GM13976 (cell line): ENCODE results near the gene KCNK10.

Experiments used
- DNase-seq: peaks from one replicate; pipeline ENCODE4 v3.0.0; 2012; ENCODE audit warnings: low spot score
- CTCF ChIP-seq: IDR thresholded peaks from 2 replicates; pipeline ENCODE4 v1.5.1; 2012; ENCODE audit warnings: borderline replicate concordance, mild to moderate bottlenecking; ENCODE audit not compliant: insufficient read depth; ENCODE audit errors: extremely low read depth, missing control alignments, control extremely low read depth
- in situ Hi-C: fragments of 300-500 bp; cut with MboI; formaldehyde crosslinking; loops from one replicate; pipeline ENCODE4 v1.12.0; 2022; ENCODE audit warnings: low sequenced_read_pairs, mixed read lengths, inconsistent platforms; ENCODE audit not compliant: unreplicated experiment

The KCNK10 gene

GRCh38 chr14:88156127-88156526 lies 166.9 kb downstream of the KCNK10 start:
- TF ChIP-seq CTCF, result no peak
- DNase-seq, result no peak
- in situ Hi-C loops, result no loop called here

DNA sequence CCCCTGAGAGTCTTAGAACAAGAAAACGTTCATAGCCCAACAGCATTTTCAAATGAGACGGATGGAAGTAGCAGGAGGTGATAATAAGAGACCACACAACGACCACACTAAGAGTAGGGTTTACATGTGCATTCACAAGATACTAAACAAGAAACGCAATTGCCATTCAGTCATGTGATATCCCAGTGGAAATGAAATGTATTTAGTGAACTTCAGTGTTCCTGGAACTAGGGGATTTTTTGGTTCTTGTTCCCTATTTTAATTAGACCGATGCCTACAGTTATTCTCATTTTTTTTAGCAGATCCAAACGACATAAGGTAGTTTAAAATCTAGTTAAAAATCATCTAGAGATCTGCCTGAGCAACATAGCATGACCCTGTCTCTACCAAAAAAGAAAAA lies 168.1 kb downstream of the KCNK10 start:
- TF ChIP-seq CTCF, result no peak
- in situ Hi-C loops, result no loop called here
- DNase-seq, result no peak

DNA sequence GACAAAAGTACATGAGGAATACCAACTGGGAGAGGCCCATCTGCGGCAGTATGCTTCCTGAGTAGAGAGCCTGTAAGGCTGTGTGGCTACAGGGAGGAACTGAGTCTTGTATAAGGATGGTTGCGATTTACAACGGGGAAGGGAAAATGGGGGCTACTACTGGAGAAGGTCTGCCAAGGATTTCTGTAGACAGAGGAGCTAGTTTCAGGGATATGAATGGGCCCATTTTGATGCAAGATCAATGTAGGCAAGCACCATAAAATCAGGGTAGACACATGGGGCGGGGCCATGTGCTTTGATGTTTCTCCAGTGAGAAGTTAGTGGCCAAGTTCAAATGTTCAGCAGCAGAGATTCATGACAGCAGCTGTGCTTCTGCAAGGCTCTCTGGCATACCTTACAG lies 168.7 kb downstream of the KCNK10 start:
- no peak for TF ChIP-seq CTCF
- in situ Hi-C loops, result no loop called here
- no peak for DNase-seq

DNA sequence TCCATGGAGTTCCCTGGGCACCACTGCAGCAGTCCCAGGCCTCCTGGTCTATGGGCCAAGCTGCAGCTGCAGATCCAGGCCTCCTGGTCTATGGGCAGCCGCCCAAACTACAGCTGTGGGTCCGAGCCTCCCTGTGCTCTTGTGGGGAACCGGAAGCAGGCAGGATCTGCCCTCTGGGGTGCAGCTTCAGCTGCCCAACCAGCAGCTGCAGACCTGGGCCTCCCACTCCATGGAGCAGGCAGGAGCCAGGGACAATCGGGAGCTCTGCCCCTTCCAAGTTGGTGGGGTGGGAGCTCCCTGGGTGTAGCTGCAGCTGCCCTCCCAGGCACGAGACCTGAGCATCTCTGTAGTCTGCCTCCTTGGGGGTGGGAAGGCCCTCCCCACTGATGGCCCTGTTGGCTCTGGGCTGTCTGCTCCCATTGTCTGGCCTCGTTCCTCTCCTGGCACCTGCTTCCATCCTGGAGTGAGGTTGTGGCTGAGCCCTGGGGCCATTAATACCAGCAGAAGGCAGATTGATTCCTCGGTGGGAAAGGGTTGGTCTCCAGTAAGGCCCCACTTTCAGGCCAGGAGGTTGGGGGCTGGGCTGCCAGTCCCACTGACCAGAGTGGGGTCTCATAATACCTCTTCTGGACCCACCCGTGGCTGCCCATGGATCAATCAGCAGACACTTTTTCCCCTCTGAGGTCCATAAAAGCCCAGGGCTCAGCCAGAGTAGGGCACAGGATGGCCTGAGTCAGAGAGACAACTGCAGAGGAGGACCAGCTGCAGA lies 176.0 kb downstream of the KCNK10 start:
- in situ Hi-C loops, result no loop called here
- no peak for TF ChIP-seq CTCF
- DNase-seq, result no peak

DNA sequence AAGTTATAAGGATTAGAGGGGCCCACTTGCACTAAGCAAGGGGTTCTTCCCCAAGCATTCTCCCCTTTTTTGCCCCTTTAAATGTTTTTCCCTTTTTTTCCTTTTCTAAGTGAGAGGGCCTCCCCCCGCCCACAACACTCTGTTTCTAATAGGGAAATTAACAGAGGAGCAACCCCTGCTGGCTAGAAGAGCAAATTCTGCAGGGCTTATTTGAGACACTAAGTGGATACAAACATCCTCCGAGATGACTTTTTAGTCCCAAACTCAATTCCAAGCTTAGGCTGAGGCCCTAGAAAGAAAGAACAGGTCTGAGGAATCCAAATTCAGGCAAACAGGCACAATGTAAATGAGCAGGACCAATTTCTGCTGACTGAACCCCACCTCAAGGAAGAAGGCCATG lies 179.3 kb downstream of the KCNK10 start:
- in situ Hi-C loops, result no loop called here
- peak; percentile 11 for TF ChIP-seq CTCF
- DNase-seq, result no peak

DNA sequence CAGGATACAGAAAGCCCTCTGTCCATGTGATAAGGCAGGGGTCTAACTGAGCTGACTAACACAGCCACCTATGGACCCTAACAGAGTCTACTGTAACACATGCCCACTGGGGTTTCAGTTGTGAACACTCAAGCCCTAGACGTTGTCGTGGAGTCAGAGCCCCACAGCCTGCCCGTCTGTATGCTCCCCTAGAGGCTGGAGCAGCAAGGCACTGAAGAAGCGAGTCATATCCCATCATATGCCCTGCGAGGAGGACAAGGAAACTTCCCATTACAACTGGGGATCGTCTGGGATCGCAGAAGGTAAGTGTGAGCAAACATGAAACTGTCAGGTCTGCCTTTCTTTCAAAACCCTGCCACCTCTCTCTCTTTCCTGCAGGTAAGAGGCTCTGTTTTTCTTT lies 180.1 kb downstream of the KCNK10 start:
- no peak for DNase-seq
- no peak for TF ChIP-seq CTCF
- in situ Hi-C loops, result no loop called here
